Chondrocyte (in vitro differentiated cells): Measurements from ENCODE around the gene SUGCT. TPM values are rescaled to one million over a fixed set of nuclear protein-coding genes. Genes with fewer than 3 reads are reported as not detected.

Source experiments
- DNase-seq: peaks from one replicate; pipeline ENCODE4 v3.0.0; 2021; ENCODE audit warnings: mixed read lengths, low spot score
- H3K27ac Mint-ChIP-seq: one replicate; pipeline ENCODE4 v1.8.0; 2021; ENCODE audit warnings: mild to moderate bottlenecking, moderate library complexity, mixed read lengths; ENCODE audit not compliant: unreplicated experiment
- H3K27me3 Mint-ChIP-seq: 2 replicates; pipeline ENCODE4 v1.8.0; 2021; ENCODE audit warnings: low read depth, mixed read lengths
- H3K36me3 Mint-ChIP-seq: 2 replicates; pipeline ENCODE4 v1.8.0; 2021; ENCODE audit warnings: low read depth, mixed read lengths
- H3K4me1 Mint-ChIP-seq: 2 replicates; pipeline ENCODE4 v1.8.0; 2021; ENCODE audit warnings: low read depth, mild to moderate bottlenecking, mixed read lengths
- H3K4me3 Mint-ChIP-seq: one replicate; pipeline ENCODE4 v1.8.0; 2021; ENCODE audit warnings: mild to moderate bottlenecking, moderate library complexity, mixed read lengths; ENCODE audit not compliant: unreplicated experiment
- H3K9me3 Mint-ChIP-seq: 2 replicates; pipeline ENCODE4 v1.8.0; 2021; ENCODE audit warnings: low read depth, mixed read lengths
- CTCF ChIP-seq: fragments of 200-600 bp; sonication (generic); IDR thresholded peaks from 2 replicates; pipeline ENCODE4 v1.5.0; 2021; ENCODE audit warnings: antibody characterized with exemption, mild to moderate bottlenecking, moderate library complexity
- total RNA-seq: library from RNA; stranded (reverse); gene quantifications from 3 replicates; pipeline ENCODE4 v1.2.1, GENCODE V29; 2021

Gene SUGCT
- total RNA-seq, 1 donor from 2014 or later = 34.4 TPM

GRCh38 chr7:40509287-40509996 is 374.6 kb downstream of the SUGCT start:
- no peaks in the 10 kb centered on the region for H3K27me3 Mint-ChIP-seq
- H3K27ac Mint-ChIP-seq = peak overlapping the region; percentile 60
- peaks cover 29% of the 10 kb centered on the region for H3K9me3 Mint-ChIP-seq
- H3K4me1 Mint-ChIP-seq = peaks cover 22% of the 10 kb centered on the region
- DNase-seq = no peak
- H3K4me3 Mint-ChIP-seq = no peak overlapping the region
- peaks cover 22% of the 10 kb centered on the region for H3K36me3 Mint-ChIP-seq
- TF ChIP-seq CTCF = no peak

- Mint-ChIP-seq H3K4me1 (peaks cover 30% of the 10 kb centered on the region), H3K9me3 (peaks cover 32% of the 10 kb centered on the region), H3K36me3 (peaks cover 18% of the 10 kb centered on the region), H3K4me3 (no peak overlapping the region), H3K27ac (peak overlapping the region; percentile 12), H3K27me3 (no peaks in the 10 kb centered on the region)
- no peak for TF ChIP-seq CTCF
- no peak for DNase-seq
Observed at GRCh38 chr7:40516376-40516775, 381.6 kb downstream of the SUGCT start.

GRCh38 chr7:40519009-40519408 is 384.2 kb downstream of the SUGCT start:
- H3K9me3 Mint-ChIP-seq = peaks cover 30% of the 10 kb centered on the region
- no peak for TF ChIP-seq CTCF
- no peak overlapping the region for H3K27ac Mint-ChIP-seq
- peaks cover 24% of the 10 kb centered on the region for H3K36me3 Mint-ChIP-seq
- H3K4me1 Mint-ChIP-seq = peaks cover 24% of the 10 kb centered on the region
- DNase-seq = no peak
- H3K27me3 Mint-ChIP-seq = no peaks in the 10 kb centered on the region
- H3K4me3 Mint-ChIP-seq = no peak overlapping the region

- H3K27me3 Mint-ChIP-seq = no peaks in the 10 kb centered on the region
- no peak overlapping the region for H3K4me3 Mint-ChIP-seq
- no peak overlapping the region for H3K27ac Mint-ChIP-seq
- H3K36me3 Mint-ChIP-seq = peaks cover 19% of the 10 kb centered on the region
- no peak for TF ChIP-seq CTCF
- peaks cover 28% of the 10 kb centered on the region for H3K4me1 Mint-ChIP-seq
- DNase-seq = no peak
- peaks cover 21% of the 10 kb centered on the region for H3K9me3 Mint-ChIP-seq
Observed at GRCh38 chr7:40520986-40521738, 386.4 kb downstream of the SUGCT start.

- H3K9me3 Mint-ChIP-seq = peaks cover 15% of the 10 kb centered on the region
- no peak for DNase-seq
- no peak overlapping the region for H3K4me3 Mint-ChIP-seq
- no peak for TF ChIP-seq CTCF
- H3K36me3 Mint-ChIP-seq = peaks cover 9% of the 10 kb centered on the region
- H3K27ac Mint-ChIP-seq = peak overlapping the region; percentile 84
- H3K4me1 Mint-ChIP-seq = peaks cover 61% of the 10 kb centered on the region
- H3K27me3 Mint-ChIP-seq = no peaks in the 10 kb centered on the region
Observed at GRCh38 chr7:40525764-40526163, 391.0 kb downstream of the SUGCT start.
